Placental pericyte (primary cell): ENCODE measurements around the gene F8A2. TPM values are rescaled to one million over a fixed set of nuclear protein-coding genes. Genes with fewer than 3 reads are reported as not detected.

Experiments
- small RNA-seq: library from RNA; depleted of rRNA; stranded (forward); fragments of <200 nt; gene quantifications from one replicate; pipeline ENCODE3, GENCODE V24; 2012; ENCODE audit warnings: low replicate concordance
- total RNA-seq: library from RNA; depleted of rRNA; stranded (reverse); fragments of >200 nt; gene quantifications from 2 replicates; pipeline ENCODE4 v1.2.3, GENCODE V29; 2012

F8A2 gene
- not detected in 2 replicates for total RNA-seq

GRCh38 chrX:155381843-155382528, at the start of gene F8A2:
Gene F8A2 (plus strand): TSS chrX:155382095. CDS start chrX:155382115, 20 bp downstream.

GRCh38 chrX:155334486-155335336, 47.2 kb upstream of the F8A2 start, which contains the start of gene CLIC2:
Gene CLIC2 (minus strand): TSS chrX:155334614. CDS start chrX:155334427, 187 bp downstream.

Small RNAs within 50 kb of the gene (small RNA-seq; reads per million reads assigned to genes)
- not detected for gene MIR1184-2

Other genes with a start within 250 kb of the F8A2 start
- 36.8 and 69.4 TPM in 2 replicates for gene VBP1, start 165.6 kb upstream of the F8A2 start, total RNA-seq
- 0.14 and 0.44 TPM in 2 replicates for gene RAB39B, start 117.6 kb upstream of the F8A2 start, total RNA-seq
- 0.22 and 1.3 TPM in 2 replicates for gene CLIC2, start 47.5 kb upstream of the F8A2 start, total RNA-seq
- 0.44 and 2.3 TPM in 2 replicates for gene F8A3, start 76.5 kb downstream of the F8A2 start, total RNA-seq
- 0.22 and 0.43 TPM in 2 replicates for gene SPRY3, start 230.5 kb downstream of the F8A2 start, total RNA-seq
- 10.7 and 12.2 TPM in 2 replicates for gene TMLHE, start 230.9 kb downstream of the F8A2 start, total RNA-seq